Measurements from ENCODE around the gene KCMF1.

KCMF1 gene

DNA sequence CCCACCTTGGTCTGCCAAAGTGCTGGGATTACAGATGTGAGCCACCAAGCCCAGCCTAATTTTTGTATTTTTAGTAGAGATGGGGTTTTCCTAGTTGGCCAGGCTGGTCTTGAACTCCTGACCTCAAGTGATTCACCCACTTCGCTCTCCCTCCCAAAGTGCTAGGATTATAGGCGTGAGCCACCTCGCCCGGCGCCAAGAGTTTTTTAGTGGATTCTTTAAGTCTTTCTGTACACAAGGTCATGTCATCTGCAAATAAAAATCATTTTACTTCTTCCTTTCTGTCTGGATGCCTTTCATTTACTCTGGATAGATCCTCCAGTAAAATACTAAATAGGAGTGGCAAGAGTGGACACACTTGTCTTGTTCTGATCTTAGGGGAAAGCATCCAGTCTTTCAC is 61.7 kb downstream of the KCMF1 start:
- DNase-seq = no peak

DNA sequence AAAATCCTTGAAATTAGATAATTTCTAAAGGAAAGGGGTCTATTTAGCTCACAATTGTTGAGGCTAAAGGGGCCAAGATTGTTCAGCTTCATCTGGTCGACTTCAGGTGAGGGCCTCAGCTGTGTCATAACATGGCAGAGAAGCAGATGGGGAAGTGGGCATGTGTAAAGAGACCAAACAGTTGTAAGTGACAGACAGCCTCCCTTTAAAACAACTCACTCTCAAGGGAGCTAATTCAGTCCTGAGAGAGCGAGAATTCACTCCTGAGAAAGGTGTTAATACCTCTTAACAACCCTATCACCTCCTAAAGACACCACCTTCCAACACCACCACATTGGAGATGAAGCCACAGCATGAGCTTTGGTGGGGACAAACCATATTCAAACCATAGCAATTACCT is 62.4 kb downstream of the KCMF1 start:
- no peak for DNase-seq

DNA sequence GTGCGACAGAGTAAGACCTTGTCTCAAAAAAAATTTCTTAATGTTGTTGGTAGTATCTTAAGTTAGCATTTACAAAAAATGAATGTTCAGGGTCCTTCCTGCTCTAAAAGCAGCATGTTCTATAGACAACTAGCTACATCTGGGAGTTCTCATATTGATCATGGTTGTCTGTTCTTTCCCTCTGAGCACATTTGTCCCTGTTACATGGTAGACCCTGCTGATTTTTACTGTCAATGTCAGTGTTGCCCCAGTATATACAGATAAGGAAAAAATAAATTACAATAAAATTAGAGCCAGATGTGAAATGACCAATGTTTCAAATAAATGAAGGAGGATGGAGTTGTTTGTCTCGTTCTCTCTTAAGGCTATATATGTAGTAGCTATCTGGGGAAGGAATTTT is 63.2 kb downstream of the KCMF1 start:
- no peak for DNase-seq

DNA sequence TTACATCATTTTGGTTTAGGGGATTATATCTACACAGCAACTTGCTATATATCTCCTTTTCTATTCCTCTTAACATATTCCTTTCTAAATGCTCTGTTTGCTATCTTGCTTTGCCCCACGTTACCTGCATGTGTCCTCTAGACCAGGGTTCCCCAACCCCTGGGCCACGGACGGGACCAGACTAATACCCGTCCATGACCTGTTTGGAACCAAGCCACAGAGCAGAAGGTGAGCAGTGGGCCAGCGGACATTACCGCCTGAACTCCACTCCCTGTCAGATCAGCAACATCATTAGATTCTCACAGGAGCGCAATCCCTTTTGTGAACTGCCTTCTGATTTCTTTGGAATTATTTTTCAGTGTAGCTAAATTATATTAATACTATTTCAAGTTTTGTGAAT is 66.7 kb downstream of the KCMF1 start:
- no peak for DNase-seq

DNA sequence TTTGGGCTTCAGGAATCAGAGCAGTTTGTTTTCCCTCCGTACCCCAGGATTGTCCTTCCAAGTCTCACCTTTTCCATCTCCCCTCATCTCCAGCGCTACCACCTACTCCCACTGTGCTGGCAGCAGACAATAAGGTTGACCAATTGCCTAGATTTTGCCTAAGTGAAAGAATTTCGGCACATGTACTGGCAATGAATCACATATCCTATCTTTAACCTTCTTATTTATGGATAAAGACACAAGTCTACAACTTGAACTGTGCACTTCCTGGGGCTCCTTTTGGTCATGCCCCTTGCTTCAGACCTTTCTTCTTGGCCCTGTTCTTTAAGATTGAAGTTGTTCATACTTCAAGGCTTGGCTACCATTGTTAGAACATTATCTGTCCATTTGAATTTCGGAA is 71.4 kb downstream of the KCMF1 start:
- DNase-seq = no peak

DNA sequence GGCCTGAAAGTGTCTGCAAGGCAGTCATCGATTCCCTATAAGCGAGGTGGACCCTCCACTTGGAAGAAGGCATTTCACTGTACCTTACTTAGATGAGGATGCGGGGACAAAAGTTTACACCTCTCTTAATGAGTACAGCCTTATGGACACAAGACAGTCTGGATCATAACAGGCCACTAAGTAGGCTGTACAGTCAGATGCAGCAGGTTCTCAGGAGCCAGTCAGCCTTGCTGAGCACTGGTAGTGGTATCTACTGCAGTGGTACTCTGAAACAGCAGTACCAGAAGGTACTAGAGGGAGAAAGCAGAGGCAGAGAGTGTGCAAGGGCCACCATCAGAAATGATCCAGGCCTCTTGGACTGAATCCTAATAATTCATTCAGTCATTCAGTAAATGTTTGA is 77.6 kb downstream of the KCMF1 start:
- DNase-seq = no peak

DNA sequence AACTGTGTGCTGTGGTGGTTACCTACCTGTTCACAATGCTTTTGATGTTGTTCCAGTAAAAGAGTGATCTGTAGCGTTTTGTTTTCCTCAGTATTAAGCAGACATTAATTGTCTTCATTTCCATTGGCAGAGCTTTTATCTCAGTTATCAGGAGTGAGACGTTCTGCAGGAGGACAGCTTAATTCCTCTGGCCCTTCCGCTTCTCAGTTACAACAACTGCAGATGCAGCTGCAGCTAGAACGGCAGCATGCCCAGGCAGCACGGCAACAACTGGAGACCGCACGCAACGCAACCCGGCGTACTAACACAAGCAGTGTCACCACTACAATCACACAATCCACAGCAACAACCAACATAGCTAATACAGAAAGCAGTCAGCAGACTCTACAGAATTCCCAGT is 78.3 kb downstream of the KCMF1 start:
- no peak for DNase-seq

DNA sequence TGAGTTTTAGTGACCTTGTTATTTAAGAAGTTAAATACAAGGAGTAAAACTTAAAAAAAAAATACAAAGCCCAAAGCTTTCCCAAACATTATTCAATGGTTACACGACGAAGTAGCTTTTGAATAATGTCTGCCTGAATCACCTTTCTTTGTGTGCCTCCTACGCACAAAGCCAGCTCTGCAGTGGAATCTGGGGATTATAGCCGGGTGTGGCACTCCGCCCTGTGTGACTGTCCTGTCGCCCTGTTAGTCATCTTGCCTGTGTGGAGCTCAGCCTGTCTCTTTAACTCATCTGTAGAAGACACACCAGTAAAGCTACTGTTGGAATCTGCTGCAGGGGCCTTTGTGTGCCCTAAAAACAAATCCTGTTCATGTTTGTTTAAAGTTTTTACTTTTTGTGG is 82.8 kb downstream of the KCMF1 start:
- DNase-seq = no peak

DNA sequence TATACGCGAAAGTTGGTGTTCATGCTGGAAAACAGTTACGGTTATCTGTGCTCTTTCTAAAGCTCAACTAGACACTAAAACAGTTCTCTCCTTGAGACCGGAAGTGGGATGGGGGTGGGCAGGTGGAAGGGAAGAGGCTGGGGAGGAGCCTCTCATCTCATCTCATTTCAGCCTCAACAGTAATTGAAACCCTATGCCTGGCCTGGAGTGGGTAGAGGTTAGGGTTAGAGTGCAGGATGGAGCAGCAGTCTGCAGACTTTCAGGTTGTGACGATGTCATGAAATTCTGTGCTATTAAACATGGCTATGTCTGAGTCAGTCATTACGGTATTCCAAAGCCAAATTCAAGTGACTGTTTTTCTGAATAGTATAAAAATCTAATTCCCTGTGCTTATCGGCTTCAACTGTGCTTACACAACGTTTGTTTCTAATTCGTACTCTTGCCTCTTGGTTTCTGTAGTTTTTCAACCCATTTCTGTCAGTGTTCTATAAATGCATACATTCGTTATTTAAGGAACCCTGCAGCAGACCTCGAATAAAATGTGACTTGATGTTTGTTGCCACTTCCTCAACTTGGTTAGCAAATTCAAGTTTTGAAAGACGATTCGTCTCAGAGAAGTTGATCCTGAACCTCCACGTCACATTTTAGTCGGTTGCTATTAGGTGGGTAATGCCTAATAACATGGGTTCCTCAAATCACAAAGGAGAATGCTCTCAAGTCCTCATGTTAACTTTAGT is 86.4 kb downstream of the KCMF1 start:
- DNase-seq = no peak

DNA sequence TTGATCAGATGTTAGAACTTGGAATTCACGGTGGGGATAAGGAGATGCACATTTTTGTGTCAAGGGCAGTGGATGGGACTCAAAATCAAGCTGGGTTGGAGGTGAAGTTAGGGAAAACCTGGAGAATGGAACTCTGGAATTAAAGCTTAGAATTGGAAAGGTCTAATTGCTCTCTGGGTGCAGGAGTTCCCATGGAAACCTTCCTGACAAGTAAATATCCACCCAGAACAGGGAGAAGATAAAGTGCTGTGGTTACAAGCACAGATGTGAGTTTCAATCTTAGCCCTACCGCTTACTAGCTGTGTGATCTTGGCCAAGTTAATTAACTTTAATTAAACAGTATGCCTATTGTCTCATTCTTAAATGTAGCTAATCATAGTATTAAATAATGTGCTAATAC is 90.9 kb downstream of the KCMF1 start:
- no peak for DNase-seq

DNA sequence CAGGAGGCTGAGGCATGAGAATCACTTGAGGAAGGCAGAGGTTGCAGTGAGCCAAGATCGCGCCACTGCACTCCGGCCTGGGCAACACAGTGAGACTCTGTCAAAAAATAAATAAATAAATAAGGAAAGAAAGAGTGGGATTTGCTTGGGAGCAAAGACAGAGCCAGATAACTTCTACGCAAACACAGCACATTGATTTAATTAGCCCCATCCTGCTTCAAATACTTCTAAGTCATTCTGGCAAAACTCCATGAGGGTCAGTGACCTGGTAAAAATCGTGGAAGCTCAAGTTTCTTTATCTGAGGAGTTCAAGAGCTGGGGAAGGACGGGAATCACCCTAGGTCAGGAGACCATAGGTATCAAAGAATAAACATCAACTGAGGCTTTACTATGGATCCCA is 91.6 kb downstream of the KCMF1 start:
- DNase-seq = no peak

DNA sequence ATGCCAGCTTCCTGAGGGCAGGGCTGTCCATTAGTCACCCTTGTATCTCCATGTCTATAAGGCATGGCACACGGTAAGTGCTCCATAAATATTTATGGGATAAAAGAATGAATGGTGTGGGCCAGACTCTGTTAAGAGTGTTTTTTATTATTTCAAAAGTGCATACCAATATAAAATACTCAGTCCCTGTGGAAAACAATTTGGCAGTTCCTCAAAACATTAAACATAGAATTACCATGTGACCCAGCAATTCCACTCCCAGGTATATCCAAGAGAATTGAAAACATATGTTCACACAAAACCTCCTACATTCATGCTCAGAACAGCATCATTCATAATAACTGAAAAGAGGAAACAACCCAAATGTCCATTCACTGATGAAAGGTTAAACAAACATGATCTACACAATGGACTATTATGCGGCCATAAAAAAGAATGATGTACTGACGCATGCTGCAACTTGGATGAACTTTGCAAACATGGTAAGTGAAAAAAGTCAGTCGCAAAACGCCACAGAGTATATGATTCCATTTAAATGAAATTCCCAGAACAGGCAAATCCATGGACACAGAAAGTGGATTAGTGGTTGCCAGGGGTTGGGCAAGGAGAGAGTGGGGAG is 93.1 kb downstream of the KCMF1 start:
- no peak for DNase-seq

DNA sequence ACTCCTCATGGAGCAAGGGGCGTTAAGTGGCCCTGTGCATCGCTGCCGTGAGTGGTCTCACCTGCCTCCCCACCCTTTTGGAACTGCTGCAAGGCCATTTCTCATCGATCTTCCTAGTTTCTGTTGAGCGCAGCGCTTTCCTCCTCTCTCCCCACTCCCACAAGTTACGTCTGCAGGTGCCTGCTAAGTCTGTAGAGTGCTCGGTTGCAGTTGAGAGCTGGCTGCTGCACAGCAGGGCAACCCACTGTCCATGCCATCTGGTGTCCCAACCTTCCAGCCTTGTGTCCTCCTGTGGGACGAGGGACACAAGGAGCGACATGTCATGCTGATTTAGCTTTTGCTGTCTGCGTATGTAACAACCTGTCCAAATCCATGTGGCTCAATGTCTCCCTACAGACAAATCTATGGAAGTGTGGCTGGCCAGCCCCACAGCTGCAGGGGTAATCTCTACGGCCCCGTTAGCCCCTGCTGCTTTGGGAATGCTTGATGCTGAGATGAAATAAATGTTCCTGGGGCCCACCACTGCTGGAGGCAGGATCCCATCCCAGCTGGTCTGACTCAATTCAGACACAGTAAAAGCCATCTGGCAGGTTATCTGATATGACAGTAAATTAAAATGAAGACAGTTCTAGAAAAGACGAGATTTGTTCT is 94.1 kb downstream of the KCMF1 start:
- DNase-seq = no peak

DNA sequence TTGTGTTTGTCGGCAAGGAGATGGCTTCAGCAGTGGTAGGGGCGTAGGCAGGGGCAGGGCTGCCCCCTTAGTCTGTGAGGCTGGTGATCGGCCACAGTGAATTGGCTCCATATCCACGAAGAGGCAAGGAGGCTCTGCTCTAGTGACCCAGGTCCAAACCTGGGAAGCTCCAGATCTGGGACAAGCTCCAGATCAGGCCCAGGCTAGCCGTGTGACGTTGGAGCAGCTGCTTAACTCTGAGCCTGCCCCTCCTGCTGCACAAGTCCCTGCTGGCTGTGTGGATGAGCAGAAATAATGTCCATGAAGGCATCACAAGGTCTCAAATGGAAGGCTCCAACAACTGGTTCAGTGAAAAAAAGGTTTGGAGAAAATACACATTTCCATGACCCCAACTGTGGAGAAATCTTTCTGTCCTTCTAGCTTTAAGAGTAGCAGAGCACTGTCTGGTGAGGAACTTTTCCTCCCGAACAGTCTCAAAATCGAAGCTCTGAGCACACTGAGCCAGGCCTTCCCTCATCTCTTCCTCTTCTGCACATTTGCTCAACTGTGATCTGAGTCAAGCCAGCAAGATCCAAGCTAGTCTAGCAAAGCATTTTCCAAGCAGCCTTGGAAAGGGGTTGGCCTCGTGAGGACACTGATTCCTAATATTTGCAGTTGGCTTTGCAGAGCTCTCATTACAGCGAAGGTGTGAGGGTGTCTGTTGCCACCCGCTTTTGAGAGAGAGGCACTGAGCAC is 95.2 kb downstream of the KCMF1 start:
- no peak for DNase-seq

DNA sequence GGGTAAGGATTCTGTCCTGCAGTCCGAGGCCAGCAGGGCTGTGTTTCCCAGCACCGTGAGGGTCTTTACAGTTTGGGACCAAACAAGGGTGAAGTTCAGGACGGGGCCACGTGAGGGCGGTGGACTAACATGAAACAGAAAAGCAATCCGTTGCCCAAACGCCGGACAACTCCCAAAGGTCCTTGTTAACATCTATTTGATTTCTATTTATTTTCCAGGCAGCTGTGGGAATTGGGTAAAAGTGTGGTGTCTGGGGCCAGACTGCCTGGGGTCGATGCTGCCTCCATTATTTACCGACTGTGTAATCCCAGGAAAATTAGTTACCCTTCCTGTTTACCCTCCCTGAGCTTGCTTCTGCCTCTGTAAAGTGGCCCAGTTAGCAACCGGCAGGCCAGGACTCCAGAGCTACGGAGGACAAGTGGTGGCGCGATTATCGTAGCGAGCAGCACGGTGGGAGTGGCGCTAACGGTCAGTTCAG is 96.0 kb downstream of the KCMF1 start:
- DNase-seq = peak; percentile 42

DNA sequence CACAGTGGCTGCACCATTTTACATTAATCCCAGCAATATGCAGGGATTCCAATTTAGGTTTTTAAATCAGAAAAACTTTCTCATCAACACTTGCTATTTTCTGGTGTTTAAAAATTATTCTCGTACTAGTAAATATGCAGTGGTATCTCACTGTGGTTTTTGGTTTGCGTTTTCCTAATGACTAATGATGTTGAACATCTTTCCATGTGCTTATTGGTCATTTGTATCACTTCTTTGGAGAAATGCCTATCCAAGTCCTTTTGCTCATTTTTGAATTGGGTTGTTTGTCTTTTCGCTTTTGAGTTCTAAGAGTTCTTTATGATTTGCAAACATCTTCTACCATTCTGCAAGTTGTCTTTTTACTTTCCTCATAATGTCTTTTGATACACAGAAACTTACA is 100.1 kb downstream of the KCMF1 start:
- DNase-seq = no peak

DNA sequence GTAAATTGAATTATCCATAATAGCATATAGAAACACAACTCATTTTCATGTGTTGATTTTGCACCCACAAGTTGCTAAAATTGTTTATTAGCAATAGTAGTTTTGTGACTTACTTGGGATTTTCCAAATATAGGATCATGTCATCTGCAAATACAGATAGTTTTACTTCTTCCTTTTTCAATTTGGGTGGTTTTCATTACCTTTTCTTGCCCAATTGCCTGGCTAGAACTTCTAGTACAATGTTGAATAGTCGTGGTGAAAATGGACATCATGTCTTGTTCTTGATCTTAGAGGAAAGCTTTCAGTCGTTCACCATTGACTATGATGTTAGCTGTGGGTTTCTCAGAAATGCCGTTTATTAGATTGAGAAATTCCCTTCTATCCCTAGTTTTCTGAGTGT is 102.1 kb downstream of the KCMF1 start:
- DNase-seq = no peak

DNA sequence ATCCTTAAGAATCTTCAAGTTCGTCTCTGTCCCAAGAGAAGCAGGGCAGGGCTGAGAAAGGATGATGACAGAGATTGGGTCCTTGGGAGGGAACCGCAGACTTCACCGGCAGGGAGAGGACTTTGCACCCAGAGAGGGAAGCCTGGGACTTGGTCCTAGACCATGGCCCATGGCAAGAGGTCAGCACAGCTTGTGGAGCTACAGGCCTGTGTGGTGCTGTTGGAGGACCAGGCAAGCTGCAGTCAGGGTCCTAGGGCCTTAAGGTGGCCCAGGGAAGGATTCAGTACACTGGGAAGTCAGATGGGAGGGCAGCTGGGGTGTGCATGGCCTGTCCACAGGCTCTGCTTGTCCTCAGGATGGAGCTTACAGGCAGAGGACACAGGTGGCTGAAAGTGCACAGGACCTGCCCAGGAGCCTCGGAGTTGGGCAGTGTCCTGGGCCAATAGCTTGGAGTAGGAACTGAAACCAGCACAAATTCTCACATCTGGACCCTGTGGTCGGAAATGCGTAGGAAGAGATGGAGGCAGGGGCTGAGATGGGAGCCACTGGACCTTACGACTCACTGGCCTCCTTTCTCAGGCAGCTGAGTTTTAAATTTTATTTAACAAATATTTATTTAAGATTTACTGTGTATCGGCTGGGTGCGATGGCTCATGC is 105.8 kb downstream of the KCMF1 start:
- DNase-seq = no peak

DNA sequence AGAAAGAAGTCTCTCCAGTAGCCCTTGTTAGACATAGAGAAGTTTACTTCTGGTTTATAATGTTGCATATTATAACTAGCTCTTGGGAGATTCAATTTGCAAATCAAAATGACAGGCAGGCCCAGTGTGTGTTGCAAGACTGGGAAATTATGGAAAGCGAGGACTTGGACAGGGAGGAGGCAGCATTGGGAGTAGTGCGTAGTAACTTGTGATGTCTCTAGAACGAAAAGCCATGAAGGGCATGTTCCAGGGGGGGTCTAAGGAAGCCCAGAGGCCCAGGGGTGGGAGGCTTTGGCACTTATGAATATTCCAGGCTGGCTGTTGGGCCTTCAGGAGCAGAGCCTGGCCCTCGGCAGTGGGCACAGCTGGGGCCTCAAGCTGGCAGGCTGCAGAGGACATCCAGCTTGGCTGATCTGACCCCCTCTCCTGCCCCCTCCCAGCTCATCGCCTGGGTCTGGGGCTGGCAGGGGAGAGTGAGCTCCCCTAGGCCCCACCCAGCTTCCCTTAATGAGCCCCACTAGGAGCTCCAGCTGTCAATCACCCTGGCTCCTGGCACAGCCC is 107.0 kb downstream of the KCMF1 start:
- DNase-seq = no peak

DNA sequence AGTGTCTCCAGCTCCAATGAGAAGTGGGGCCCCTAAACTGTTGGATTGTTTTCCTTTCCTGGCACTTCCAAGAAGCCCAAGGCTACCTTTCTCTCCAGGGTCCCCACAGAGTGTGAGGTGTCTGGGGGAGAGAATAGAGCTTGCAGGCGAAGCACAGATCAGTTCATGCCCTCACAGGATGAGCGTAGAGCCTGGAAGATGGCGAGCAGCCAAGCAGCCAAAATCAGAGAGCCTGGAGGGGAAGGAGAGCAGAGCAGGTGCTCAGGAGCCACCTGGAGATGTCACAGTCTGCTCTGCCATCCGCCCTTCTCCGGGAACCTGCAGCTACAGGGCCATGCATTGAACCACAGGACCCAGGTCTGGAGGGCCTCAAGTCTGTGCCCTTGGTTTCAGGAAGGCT is 107.6 kb downstream of the KCMF1 start:
- DNase-seq = no peak

DNA sequence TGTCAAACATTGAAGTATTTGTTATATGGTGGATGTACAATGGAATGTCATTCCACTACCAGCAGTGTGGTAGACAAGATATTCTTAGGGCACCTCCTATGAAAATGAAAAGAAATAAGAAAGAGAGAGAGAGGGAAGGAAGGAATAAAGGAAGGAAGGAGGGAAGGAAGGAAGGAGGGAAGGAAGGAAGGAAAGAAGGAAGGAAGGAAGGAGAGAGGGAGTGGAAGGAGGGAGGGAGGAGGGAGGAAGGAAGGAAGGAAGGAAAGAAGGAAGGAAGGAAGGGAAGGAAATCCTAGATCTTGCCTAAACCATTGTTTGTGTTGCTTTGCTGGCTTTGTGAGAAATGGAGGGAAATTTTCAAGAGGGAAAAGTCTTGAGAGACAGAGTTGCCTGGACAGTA is 112.1 kb downstream of the KCMF1 start:
- no peak for DNase-seq

DNA sequence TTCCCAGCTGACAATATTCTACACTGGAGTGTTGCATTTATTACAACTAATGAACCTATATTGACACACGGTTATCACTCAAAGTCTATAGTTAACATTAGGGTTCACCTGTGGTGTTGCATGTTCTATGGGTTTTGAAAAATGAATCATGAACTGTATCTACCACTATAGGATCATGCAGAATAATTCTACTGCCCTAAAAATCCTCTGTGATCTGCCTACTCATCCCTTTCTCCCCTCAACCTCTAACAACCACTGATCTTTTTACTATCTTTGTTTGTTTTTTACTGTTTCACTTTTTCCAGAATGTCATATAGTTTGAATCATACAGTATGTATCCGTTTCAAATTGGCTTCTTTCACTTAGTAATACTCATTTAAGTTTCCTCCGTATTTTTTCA is 114.6 kb downstream of the KCMF1 start:
- DNase-seq = no peak

DNA sequence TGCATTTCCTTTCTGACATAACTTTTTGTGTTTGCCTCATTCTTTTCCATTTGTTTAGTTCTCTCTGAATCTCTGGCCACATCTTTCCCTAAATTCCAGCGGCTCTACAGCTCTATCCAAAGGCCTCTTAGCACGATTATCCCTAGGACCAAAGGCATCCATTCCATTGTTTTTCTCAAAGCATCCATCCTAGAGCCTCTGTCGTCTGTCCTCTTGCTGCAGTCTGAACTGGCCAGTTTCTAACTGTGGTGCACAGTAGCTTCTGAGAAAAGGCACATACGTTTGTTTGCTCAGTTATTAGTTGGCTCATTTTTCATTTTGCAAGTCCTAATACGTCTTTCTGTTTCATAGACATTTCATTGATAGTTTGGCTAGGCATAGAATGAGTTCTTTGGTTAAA is 116.6 kb downstream of the KCMF1 start:
- DNase-seq = no peak
